Colonic mucosa (tissue), 4 donors: ENCODE measurements around the gene FDX1. TPM values are rescaled to one million over a fixed set of nuclear protein-coding genes. Genes with fewer than 3 reads are reported as not detected.

ENCODE experiments used
- DNase-seq: peaks from one replicate; pipeline ENCODE4 v3.0.0-alpha.2; 2020
- H3K27ac ChIP-seq: fragments of 200-600 bp; one replicate; pipeline ENCODE4 v1.8.0; 2021
- H3K27me3 ChIP-seq: fragments of 200-600 bp; one replicate; pipeline ENCODE4 v1.8.0; 2021
- H3K36me3 ChIP-seq: fragments of 200-600 bp; one replicate; pipeline ENCODE4 v1.8.0; 2021
- H3K4me1 ChIP-seq: fragments of 200-600 bp; one replicate; pipeline ENCODE4 v1.8.0; 2021; ENCODE audit warnings: mild to moderate bottlenecking
- H3K4me3 ChIP-seq: fragments of 200-600 bp; one replicate; pipeline ENCODE4 v1.8.0; 2021
- H3K9ac ChIP-seq, 2 donors: one replicate each; pipeline ENCODE4 v1.7.0; 2013; ENCODE audit warnings: control low read depth in 2 of 2, low read depth in 2 of 2, low read length in 2 of 2
- H3K9me3 ChIP-seq: fragments of 200-600 bp; one replicate; pipeline ENCODE4 v1.8.0; 2021
- CTCF ChIP-seq: fragments of 200-600 bp; IDR thresholded peaks from one replicate; pipeline ENCODE4 v1.8.0; 2022; ENCODE audit warnings: antibody characterized with exemption, mild to moderate bottlenecking
- intact Hi-C: fragments of 100-400 bp; cut with DNase I; formaldehyde crosslinking; loops from one replicate; pipeline ENCODE4 v1.14.1; 2022
- total RNA-seq, 2 donors: library from RNA; stranded (reverse); fragmentation: NEBNext Ultra II Directional in 1 of 2; extraction: Animal tissue kit (Norgen Biotek cat#: 25700) in 1 of 2; gene quantifications; one replicate each; pipeline ENCODE4 v1.2.1, GENCODE V29; 2021
- donor health status: healthy.
- donor health status: DM: no; HTN: no; CAD: no.
- donor health status: DM: no; HTN: no; CAD: no.

Gene FDX1
- total RNA-seq, 2 donors from 2014 or later: 19.0 to 23.7 TPM

DNA sequence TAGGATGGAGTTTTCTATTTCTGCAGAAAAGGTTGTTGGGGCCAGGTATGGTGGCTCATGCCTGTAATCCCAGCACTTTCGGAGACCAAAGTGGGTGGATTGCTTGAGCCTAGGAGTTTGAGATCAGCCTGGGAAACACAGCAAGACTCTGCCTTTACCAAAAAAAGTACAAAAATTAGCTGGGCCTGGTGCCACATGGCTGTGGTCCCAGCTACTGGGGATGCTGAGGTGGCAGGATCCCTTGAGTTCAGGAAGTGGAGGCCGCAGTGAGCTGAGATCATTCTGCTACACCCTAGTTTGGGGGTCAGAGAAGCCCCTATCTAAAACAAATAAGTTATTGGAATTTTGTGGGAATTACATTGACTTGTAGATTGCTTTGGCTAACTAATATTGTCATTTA is 71.7 kb downstream of the FDX1 start:
- intact Hi-C loops: no loop called here
- no peaks in the 10 kb centered on the region for H3K36me3 ChIP-seq
- no peaks in the 10 kb centered on the region for H3K9me3 ChIP-seq
- no peak for TF ChIP-seq CTCF
- no peaks in the 10 kb centered on the region for H3K4me1 ChIP-seq
- DNase-seq: no peak
- no peak overlapping the region for H3K9ac ChIP-seq
- no peak overlapping the region for H3K4me3 ChIP-seq
- no peaks in the 10 kb centered on the region for H3K27me3 ChIP-seq
- H3K27ac ChIP-seq: no peak overlapping the region

- no peak for DNase-seq
- intact Hi-C loops: no loop called here
- no peak overlapping the region for H3K9ac ChIP-seq
- TF ChIP-seq CTCF: no peak
- H3K9me3 ChIP-seq: no peaks in the 10 kb centered on the region
- H3K36me3 ChIP-seq: no peaks in the 10 kb centered on the region
- no peak overlapping the region for H3K27ac ChIP-seq
- no peaks in the 10 kb centered on the region for H3K27me3 ChIP-seq
- H3K4me3 ChIP-seq: no peak overlapping the region
- no peaks in the 10 kb centered on the region for H3K4me1 ChIP-seq
Measured at GRCh38 chr11:110505528-110506284, 76.0 kb downstream of the FDX1 start.

DNA sequence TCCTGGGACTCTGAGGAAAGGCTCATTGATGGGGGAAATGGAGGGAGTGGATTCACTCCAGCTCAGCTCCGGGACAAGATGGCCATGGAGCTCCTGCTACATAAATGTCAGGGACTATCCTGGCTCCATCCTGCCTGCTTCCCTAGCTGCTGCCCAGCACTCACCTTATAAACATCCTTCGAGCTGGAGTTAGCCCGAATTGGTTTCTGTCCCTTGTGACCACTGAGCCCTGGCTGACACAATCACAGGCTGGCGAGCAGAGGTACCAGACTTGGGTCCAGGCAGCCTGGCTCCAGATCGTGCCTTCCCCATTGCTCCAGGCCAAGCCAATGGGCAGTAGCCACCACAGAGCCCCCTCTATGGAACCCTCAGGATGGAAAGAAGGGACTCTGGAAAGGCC is 77.6 kb downstream of the FDX1 start:
- no peak for TF ChIP-seq CTCF
- Histone ChIP-seq H3K9me3 (no peaks in the 10 kb centered on the region), H3K27me3 (no peaks in the 10 kb centered on the region), H3K27ac (no peak overlapping the region), H3K36me3 (no peaks in the 10 kb centered on the region), H3K9ac (no peak overlapping the region), H3K4me3 (no peak overlapping the region), H3K4me1 (no peaks in the 10 kb centered on the region)
- DNase-seq: no peak
- intact Hi-C loops: no loop called here

DNA sequence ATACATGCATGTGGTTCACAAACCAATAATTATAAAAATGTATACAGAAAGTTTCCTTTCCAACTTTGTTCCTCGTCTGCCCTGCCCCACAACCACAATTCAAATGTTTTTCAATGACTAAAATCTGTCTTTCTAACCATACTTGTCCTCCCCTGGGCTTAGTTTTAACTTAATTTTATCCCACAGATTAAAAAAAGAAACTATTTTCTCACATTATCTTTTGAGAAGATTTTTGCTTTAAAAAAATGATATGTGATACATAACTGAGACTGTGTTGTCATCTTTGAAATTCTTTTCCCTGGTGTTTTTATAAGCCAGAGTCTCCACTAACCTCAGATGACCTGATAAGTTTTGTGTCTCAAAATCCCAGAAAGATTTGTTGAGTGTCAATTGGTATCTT is 79.0 kb downstream of the FDX1 start:
- TF ChIP-seq CTCF: no peak
- Histone ChIP-seq H3K4me3 (no peak overlapping the region), H3K36me3 (no peaks in the 10 kb centered on the region), H3K9ac (no peak overlapping the region), H3K9me3 (no peaks in the 10 kb centered on the region), H3K27me3 (no peaks in the 10 kb centered on the region), H3K27ac (no peak overlapping the region), H3K4me1 (no peaks in the 10 kb centered on the region)
- DNase-seq: no peak
- intact Hi-C loops: no loop called here

GRCh38 chr11:110509472-110509871 is 79.7 kb downstream of the FDX1 start:
- DNase-seq: no peak
- Histone ChIP-seq H3K9ac (no peak overlapping the region), H3K4me1 (no peaks in the 10 kb centered on the region), H3K36me3 (no peaks in the 10 kb centered on the region), H3K27ac (no peak overlapping the region), H3K4me3 (no peak overlapping the region), H3K9me3 (no peaks in the 10 kb centered on the region), H3K27me3 (no peaks in the 10 kb centered on the region)
- intact Hi-C loops: no loop called here
- no peak for TF ChIP-seq CTCF
